ENCODE measurements around the gene SLC13A3.

Gene SLC13A3

GRCh38 chr20:46650575-46651090, 626 bp downstream of the SLC13A3 start:
- DNase-seq: no peak

GRCh38 chr20:46649965-46650542, 1.2 kb downstream of the SLC13A3 start:
- no peak for DNase-seq

- no peak for DNase-seq
Measured at GRCh38 chr20:46649650-46649949, 1.7 kb downstream of the SLC13A3 start.

- DNase-seq: no peak
Measured at GRCh38 chr20:46648903-46649649, 2.2 kb downstream of the SLC13A3 start.

- no peak for DNase-seq
Measured at GRCh38 chr20:46647469-46647868, 3.8 kb downstream of the SLC13A3 start.

GRCh38 chr20:46646659-46647380, 4.4 kb downstream of the SLC13A3 start:
- no peak for DNase-seq

GRCh38 chr20:46646122-46646521, 5.1 kb downstream of the SLC13A3 start:
- DNase-seq: no peak

- DNase-seq: no peak
Measured at GRCh38 chr20:46644733-46645132, 6.5 kb downstream of the SLC13A3 start.

GRCh38 chr20:46644160-46644559, 7.1 kb downstream of the SLC13A3 start:
- no peak for DNase-seq

- no peak for DNase-seq
Measured at GRCh38 chr20:46642969-46643343, 8.3 kb downstream of the SLC13A3 start.

GRCh38 chr20:46642265-46642968, 8.8 kb downstream of the SLC13A3 start:
- DNase-seq: no peak

GRCh38 chr20:46641424-46641823, 9.8 kb downstream of the SLC13A3 start:
- no peak for DNase-seq

- no peak for DNase-seq
Measured at GRCh38 chr20:46640536-46641311, 10.5 kb downstream of the SLC13A3 start.

GRCh38 chr20:46640044-46640443, 11.2 kb downstream of the SLC13A3 start:
- no peak for DNase-seq

- DNase-seq: no peak
Measured at GRCh38 chr20:46639587-46639986, 11.7 kb downstream of the SLC13A3 start.

- no peak for DNase-seq
Measured at GRCh38 chr20:46638898-46639274, 12.4 kb downstream of the SLC13A3 start.

- DNase-seq: no peak
Measured at GRCh38 chr20:46638134-46638897, 12.9 kb downstream of the SLC13A3 start.

GRCh38 chr20:46637427-46638133, 13.7 kb downstream of the SLC13A3 start:
- no peak for DNase-seq

GRCh38 chr20:46637020-46637419, 14.2 kb downstream of the SLC13A3 start:
- no peak for DNase-seq

GRCh38 chr20:46636514-46636913, 14.7 kb downstream of the SLC13A3 start:
- DNase-seq: no peak

- DNase-seq: no peak
Measured at GRCh38 chr20:46635514-46636136, 15.6 kb downstream of the SLC13A3 start.

Data from DMS153 (cell line).